Right hindlimb (tissue), 1 donor: ENCODE measurements around the gene CCDC195.
"Not testable (repeated sequence)": the region's sequence is repeated elsewhere in the genome, so short reads cannot be mapped to it uniquely, and the experiment has no call there.

Experiments
- DNase-seq: peaks from one replicate; pipeline ENCODE4 v3.0.0-alpha.2; 2018

The CCDC195 gene

GRCh38 chr2:224689539-224689938 is 26.6 kb downstream of the CCDC195 start:
- no peak for DNase-seq

GRCh38 chr2:224688997-224689396 is 27.2 kb downstream of the CCDC195 start:
- DNase-seq: no peak

DNA sequence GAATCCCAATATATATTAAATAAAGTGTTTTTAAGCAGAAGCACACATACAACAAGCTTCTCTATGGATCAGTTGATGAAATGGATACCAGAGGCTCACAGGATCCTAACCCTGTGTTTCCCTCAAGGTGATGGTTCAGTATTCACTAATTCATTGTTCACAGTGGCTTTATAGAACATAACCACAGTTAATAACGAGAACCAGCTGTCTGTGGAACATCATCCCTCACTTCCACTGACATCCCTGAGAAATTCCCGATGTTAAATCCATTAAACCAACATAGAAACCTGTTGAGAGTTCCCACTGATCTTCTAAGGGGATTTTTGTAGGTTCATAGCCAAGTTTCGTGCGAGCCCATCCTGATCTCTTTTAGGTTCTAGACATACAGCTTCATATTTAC is 29.0 kb downstream of the CCDC195 start:
- DNase-seq: no peak

DNA sequence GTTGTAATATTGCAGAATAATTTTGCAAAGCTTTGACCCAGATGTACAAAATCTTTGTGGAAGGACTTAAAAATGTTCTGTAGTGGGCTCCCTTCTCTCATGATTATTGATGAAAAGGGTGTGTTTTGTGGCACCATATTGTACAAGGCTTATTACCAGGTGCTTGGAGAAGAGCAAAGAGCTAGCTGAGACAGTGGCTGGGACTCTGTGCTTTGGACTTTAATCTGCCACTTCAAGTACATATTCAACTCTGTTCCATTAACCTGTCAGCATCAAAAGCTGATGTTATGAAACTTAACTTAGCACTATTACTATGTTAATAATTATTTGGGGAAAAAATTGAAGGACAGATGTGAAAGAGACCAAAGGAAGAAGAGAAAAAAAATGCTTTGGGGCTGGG is 31.0 kb downstream of the CCDC195 start:
- DNase-seq: no peak

GRCh38 chr2:224682134-224682533 is 34.0 kb downstream of the CCDC195 start:
- DNase-seq: peak; percentile 42

GRCh38 chr2:224671731-224672130 is 44.4 kb downstream of the CCDC195 start:
- DNase-seq: no peak

- no peak for DNase-seq
Measured at GRCh38 chr2:224670203-224670602, 46.0 kb downstream of the CCDC195 start.

GRCh38 chr2:224669449-224669848 is 46.7 kb downstream of the CCDC195 start:
- DNase-seq: no peak

- DNase-seq: no peak
Measured at GRCh38 chr2:224668123-224668909, 47.8 kb downstream of the CCDC195 start.

DNA sequence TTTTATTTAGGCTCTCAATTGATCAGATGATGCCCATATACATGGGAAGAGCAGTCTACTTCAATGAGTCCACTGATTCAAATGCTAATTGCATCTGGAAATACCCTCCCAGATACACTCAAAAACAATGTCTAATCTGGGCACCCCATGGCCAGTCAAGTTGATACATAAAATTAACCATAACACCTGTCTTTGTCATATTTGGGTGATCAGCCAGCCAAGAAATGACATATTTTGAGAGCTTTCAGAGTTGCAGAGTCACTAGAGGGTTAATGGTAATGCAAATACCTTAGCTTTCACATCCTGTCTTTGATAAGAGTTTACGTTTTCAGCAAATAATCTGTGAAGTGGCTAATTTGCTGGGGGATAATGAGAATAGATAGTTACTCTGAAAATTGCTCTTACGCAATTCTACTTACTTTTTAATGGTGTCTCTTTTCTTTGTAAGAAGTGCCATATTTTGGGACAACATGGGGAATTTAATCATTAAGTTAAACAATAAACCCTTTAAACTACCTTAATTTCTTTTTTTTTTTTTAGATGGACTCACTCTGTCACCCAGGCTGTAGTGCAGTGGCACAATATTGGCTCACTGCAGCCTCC is 49.1 kb downstream of the CCDC195 start:
- no peak for DNase-seq

GRCh38 chr2:224663322-224663721 is 52.8 kb downstream of the CCDC195 start:
- not testable (repeated sequence) for DNase-seq

DNA sequence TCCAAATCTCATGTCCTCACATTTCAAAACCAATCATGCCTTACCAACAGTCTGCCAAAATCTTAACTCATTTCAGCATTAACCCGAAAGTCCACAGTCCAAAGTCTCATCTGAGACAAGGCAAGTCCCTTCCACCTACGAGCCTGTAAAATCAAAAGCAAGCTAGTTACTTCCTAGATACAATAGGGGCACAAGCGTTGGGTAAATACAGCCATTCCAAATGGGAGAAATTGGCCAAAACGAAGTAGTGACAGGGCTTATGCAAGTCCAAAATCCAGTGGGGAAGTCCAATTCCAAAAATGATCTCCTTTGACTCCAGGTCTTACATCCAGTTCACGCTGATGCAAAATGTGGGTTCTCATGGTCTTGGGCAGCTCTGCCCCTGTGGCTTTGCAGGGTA is 54.5 kb downstream of the CCDC195 start:
- DNase-seq: not testable (repeated sequence)

- DNase-seq: no peak
Measured at GRCh38 chr2:224659714-224660113, 56.5 kb downstream of the CCDC195 start.

DNA sequence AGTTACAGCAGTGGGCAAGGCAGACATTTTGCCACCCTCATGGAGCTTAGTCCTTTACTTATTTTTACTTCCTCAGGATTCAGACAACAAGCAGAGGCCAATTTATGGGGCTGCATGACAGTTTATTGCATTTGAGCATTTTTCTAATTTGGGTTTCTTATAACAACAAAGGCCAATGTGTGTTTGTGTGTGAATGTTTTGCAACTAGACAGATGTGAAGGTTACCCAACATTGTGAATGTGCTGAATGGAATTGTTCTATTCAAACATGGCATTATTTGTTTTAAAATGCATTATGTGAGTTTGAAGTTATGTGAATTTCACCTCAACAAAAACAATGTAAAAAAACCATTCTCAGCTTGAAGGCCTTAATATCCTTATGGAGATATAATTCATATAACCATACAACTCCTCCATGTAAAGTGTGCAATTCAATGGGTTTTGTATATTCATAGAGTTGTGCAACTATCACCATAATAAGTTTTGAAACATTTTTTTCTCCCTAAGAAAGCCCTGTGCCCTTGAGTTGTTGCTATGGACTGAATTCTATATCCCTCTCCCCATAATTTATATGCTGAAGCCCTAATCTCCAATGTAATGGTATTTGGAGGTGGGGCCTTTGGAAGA is 57.3 kb downstream of the CCDC195 start:
- DNase-seq: no peak

- DNase-seq: no peak
Measured at GRCh38 chr2:224657349-224657748, 58.8 kb downstream of the CCDC195 start.

DNA sequence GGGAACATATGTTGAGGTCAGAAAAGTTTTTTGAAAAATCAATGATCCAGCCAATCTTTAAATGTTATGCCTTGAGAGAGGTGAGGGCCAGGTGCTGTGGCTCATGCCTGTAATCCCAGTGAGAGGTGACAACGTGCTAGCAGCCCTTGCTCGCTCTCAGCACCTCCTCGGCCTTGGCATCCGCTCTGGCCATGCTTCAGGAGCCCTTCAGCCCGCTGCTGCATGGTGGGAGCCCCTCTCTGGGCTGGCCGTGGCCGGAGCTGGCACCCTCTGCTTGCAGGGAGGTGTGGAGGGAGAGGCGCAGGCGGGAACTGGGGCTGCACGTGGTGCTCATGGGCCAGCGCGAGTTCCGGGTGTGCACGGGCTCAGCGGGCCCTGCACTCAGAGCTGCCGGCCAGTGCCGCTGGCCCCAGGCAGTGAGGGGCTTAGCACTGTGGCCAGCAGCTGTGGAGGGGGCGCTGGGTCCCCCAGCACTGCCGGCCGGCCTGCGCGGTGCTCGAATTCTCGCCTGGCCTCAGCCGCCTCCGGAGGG is 61.1 kb downstream of the CCDC195 start:
- DNase-seq: no peak
